ENCODE measurements around the gene MARK1. TPM values are rescaled to one million over a fixed set of nuclear protein-coding genes. Genes with fewer than 3 reads are reported as not detected.
A peak's percentile ranks its signal among the peaks of the same experiment; 100 is the strongest.
"Not testable (repeated sequence)": the region's sequence is repeated elsewhere in the genome, so short reads cannot be mapped to it uniquely, and the experiment has no call there.

Gene MARK1
- total RNA-seq, 1 experiment from 2014 or later, result 7.5 TPM

DNA sequence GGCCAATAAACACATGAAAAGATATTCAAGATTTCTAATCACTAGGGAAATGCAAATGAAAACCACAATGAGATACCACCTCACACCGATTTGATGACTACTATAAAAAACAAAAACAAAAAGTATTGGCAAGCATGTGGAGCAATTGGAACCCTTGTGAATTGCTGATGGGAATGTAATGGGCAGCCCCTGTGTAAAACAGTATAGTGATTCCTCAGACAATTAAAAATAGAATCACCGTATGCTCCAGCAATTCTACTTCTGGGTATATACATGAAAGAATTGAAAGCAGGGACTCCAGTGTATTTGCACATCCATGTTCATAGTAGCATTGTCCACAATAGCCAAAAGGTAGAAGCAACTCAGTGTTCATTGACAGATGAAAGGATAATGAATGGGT lies 149.3 kb downstream of the MARK1 start:
- POLR2A ChIA-PET, result interaction anchor here (1.9 kb wide), 1 partner anchor 56 kb away, joined by 5 read pairs; no protein-coding TSS in a partner anchor
- no peaks in the 10 kb centered on the region for H3K9me3 Mint-ChIP-seq (ENCODE audit: unreplicated experiment)
- no peaks in the 10 kb centered on the region for H3K27me3 Mint-ChIP-seq (ENCODE audit: insufficient read depth, unreplicated experiment)
- TF ChIP-seq, protein P1, sequence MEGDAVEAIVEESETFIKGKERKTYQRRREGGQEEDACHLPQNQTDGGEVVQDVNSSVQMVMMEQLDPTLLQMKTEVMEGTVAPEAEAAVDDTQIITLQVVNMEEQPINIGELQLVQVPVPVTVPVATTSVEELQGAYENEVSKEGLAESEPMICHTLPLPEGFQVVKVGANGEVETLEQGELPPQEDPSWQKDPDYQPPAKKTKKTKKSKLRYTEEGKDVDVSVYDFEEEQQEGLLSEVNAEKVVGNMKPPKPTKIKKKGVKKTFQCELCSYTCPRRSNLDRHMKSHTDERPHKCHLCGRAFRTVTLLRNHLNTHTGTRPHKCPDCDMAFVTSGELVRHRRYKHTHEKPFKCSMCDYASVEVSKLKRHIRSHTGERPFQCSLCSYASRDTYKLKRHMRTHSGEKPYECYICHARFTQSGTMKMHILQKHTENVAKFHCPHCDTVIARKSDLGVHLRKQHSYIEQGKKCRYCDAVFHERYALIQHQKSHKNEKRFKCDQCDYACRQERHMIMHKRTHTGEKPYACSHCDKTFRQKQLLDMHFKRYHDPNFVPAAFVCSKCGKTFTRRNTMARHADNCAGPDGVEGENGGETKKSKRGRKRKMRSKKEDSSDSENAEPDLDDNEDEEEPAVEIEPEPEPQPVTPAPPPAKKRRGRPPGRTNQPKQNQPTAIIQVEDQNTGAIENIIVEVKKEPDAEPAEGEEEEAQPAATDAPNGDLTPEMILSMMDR (IDR thresholded peaks at IDR 0.05; ENCODE audit: unreplicated experiment), result no peak
- CTCF ChIA-PET, result interaction anchor here (1.5 to 3.6 kb wide), 3 partner anchors 8 to 381 kb away, joined by 10 to 26 read pairs (median 19); no protein-coding TSS in a partner anchor
- H3K27ac Mint-ChIP-seq (ENCODE audit: low read depth, unreplicated experiment), result no peak overlapping the region
- H3K4me3 Mint-ChIP-seq (ENCODE audit: unreplicated experiment), result no peak overlapping the region
- peaks cover 7% of the 10 kb centered on the region for H3K4me1 Mint-ChIP-seq (ENCODE audit: insufficient read depth, unreplicated experiment)
- BruUV-seq (replicated peaks), result no TSS peak
- no peaks in the 10 kb centered on the region for H3K36me3 Mint-ChIP-seq (ENCODE audit: insufficient read depth, unreplicated experiment)
- intact Hi-C loops (cut with micrococcal nuclease), result no loop called here
- no peak for DNase-seq (ENCODE audit: unreplicated experiment)

DNA sequence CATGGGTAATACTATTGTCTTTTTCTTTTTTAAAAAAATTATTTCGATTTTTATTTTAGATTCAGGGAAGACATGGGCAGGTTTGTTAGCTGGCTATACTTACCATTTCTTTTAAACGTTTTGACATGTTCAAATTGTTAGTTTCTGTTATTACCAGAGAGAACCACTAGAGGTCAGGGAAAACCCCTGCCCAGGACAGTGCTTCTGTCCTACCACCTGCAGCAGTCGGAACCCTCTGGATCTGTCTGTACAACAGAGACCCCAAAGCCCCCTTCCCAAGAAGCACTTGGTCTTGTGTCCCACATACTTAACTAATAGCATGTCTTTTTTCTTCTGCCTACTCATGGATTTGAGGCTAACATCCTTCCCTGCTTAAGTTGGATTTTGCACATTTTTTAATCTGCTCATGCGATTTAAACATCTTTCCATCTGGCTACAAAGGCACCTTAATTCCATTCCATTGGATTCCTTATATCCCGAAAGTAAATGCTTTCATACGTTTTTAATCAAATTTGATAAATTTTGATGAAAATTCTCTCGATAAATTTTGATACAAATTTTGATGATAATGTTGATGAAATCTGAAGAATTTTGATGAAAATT lies 152.2 kb downstream of the MARK1 start:
- Mint-ChIP-seq H3K36me3 (ENCODE audit: insufficient read depth, unreplicated experiment) (no peaks in the 10 kb centered on the region), H3K27me3 (ENCODE audit: insufficient read depth, unreplicated experiment) (no peaks in the 10 kb centered on the region), H3K27ac (ENCODE audit: low read depth, unreplicated experiment) (no peak overlapping the region), H3K9me3 (ENCODE audit: unreplicated experiment) (no peaks in the 10 kb centered on the region), H3K4me3 (ENCODE audit: unreplicated experiment) (no peak overlapping the region), H3K4me1 (ENCODE audit: insufficient read depth, unreplicated experiment) (peaks cover 7% of the 10 kb centered on the region)
- TF ChIP-seq, protein P1 (IDR thresholded peaks at IDR 0.05; ENCODE audit: unreplicated experiment), result peak; percentile 95
- DNase-seq (ENCODE audit: unreplicated experiment), result peak; percentile 75
- BruUV-seq (replicated peaks), result no TSS peak
- intact Hi-C loops (cut with micrococcal nuclease), result loop anchor here (1.0 kb wide), 5 partner anchors 53 to 399 kb away; partner anchors contain the start of gene MARK1
- ChIA-PET POLR2A (interaction anchor here (0.7 kb wide), 1 partner anchor 53 kb away, joined by 4 read pairs; no protein-coding TSS in a partner anchor), CTCF (interaction anchor here (0.6 to 4.5 kb wide), 34 partner anchors 9 to 1852 kb away, joined by 3 to 50 read pairs (median 4); partner anchors contain the start of gene C1orf115)

DNA sequence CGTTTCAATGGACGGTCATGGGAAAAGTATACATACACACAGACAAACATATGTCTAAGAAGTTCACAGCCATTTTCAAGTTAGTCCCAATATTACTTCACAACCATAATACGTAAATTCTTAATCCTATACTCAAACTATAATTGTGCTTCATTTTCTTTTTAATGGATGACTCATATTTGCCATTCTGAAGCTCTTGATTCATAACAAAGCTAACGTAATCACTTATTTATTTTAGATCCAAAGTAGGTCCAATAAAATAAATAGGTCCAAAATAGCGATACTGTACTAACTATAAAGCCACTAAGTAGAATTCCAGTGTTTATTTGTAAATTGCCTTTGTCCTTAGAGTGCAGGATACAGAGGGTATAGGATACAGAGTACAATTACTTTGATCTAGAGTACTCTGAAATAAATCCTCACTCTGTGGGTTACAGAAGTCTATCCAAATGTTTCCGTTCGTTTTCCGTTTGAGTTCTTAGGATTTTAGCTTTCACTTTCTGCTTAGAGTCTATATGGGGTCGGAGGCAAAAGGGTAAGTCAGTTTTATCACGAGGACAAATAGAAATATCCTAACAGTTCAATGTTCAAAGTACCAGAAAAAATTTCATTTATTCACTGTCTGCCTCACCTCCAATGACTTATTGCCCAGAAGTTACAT lies 153.4 kb downstream of the MARK1 start:
- Mint-ChIP-seq H3K9me3 (ENCODE audit: unreplicated experiment) (no peaks in the 10 kb centered on the region), H3K27me3 (ENCODE audit: insufficient read depth, unreplicated experiment) (no peaks in the 10 kb centered on the region), H3K4me3 (ENCODE audit: unreplicated experiment) (no peak overlapping the region), H3K4me1 (ENCODE audit: insufficient read depth, unreplicated experiment) (peaks cover 7% of the 10 kb centered on the region), H3K36me3 (ENCODE audit: insufficient read depth, unreplicated experiment) (no peaks in the 10 kb centered on the region), H3K27ac (ENCODE audit: low read depth, unreplicated experiment) (no peak overlapping the region)
- TF ChIP-seq, protein P1 (IDR thresholded peaks at IDR 0.05; ENCODE audit: unreplicated experiment), result no peak
- ChIA-PET CTCF (interaction anchor here (0.6 to 4.5 kb wide), 30 partner anchors 8 to 1783 kb away, joined by 3 to 50 read pairs (median 4); no protein-coding TSS in a partner anchor), POLR2A (interaction anchor here (1.9 kb wide), 1 partner anchor 53 kb away, joined by 6 read pairs; no protein-coding TSS in a partner anchor)
- no peak for DNase-seq (ENCODE audit: unreplicated experiment)
- intact Hi-C loops (cut with micrococcal nuclease), result no loop called here
- BruUV-seq (replicated peaks), result no TSS peak

DNA sequence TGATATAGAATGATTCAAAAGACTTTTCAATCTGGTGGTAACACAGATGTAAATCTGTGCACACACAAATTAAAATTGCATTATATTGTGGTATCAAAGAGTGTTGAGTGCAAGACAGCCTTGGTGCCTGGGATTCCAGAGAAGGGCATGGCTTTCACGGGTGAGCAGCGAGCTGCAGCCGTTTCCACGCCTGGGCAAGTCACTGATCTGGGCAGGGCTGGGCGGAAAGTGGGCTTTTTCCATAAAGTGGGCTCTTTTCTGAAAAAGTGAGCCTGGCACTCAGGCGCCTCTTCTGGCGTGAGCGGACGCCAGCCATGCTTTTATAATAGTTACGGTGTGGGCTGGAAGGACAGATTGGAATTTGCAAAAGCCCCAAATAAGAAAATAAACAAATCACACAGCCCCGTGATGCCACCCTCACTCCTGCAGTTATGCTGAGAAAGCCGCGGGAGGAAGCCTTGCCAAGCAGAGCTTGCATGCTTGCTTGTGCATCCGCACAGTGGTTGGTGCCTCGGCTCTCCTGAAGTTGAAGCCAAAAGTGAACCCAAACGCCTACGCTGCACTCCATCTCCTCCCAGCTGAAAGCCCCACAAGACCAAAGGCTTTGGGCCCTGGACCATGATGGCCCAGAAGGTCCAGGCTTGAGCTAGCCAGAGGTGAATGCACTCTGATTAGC lies 155.1 kb downstream of the MARK1 start:
- POLR2A ChIA-PET, result no interaction called here
- intact Hi-C loops (cut with micrococcal nuclease), result no loop called here
- TF ChIP-seq, protein P1 (IDR thresholded peaks at IDR 0.05; ENCODE audit: unreplicated experiment), result no peak
- BruUV-seq (replicated peaks), result no TSS peak
- H3K4me1 Mint-ChIP-seq (ENCODE audit: insufficient read depth, unreplicated experiment), result peaks cover 7% of the 10 kb centered on the region
- no peak overlapping the region for H3K27ac Mint-ChIP-seq (ENCODE audit: low read depth, unreplicated experiment)
- no peak overlapping the region for H3K4me3 Mint-ChIP-seq (ENCODE audit: unreplicated experiment)
- no peaks in the 10 kb centered on the region for H3K27me3 Mint-ChIP-seq (ENCODE audit: insufficient read depth, unreplicated experiment)
- H3K9me3 Mint-ChIP-seq (ENCODE audit: unreplicated experiment), result no peaks in the 10 kb centered on the region
- CTCF ChIA-PET, result interaction anchor here (0.6 to 3.3 kb wide), 8 partner anchors 8 to 403 kb away, joined by 3 to 22 read pairs (median 4); no protein-coding TSS in a partner anchor
- H3K36me3 Mint-ChIP-seq (ENCODE audit: insufficient read depth, unreplicated experiment), result no peaks in the 10 kb centered on the region
- DNase-seq (ENCODE audit: unreplicated experiment), result no peak

DNA sequence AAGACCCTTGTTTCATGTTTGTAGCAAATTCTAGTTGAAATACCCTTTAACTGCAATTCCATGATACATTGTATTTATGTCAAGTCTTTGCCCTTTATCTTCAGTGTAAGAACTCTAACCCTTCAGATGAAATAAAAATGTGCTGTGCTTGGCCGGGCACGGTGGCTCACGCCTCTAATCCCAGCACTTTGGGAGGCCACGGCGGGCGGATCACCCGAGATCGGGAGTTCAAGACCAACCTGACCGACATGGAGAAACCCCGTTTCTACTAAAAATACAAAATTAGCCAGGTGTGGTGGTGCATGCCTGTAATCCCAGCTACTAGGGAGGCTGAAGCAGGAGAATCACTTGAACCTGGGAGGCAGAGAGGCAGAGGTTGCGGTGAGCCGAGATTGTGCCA lies 155.8 kb downstream of the MARK1 start:
- POLR2A ChIA-PET; H3K4me1 Mint-ChIP-seq (ENCODE audit: insufficient read depth, unreplicated experiment); BruUV-seq (replicated peaks); H3K9me3 Mint-ChIP-seq (ENCODE audit: unreplicated experiment); H3K4me3 Mint-ChIP-seq (ENCODE audit: unreplicated experiment); H3K27ac Mint-ChIP-seq (ENCODE audit: low read depth, unreplicated experiment); DNase-seq (ENCODE audit: unreplicated experiment); H3K36me3 Mint-ChIP-seq (ENCODE audit: insufficient read depth, unreplicated experiment); H3K27me3 Mint-ChIP-seq (ENCODE audit: insufficient read depth, unreplicated experiment); intact Hi-C loops (cut with micrococcal nuclease): not testable (repeated sequence)
- CTCF ChIA-PET, result interaction anchor here (0.6 to 3.3 kb wide), 10 partner anchors 9 to 520 kb away, joined by 3 to 22 read pairs (median 4); no protein-coding TSS in a partner anchor

All from MCF 10A (cell line).